NCI-H1048 (cell line): ENCODE data around the gene FAM163A.
"Not testable (repeated sequence)": the region's sequence is repeated elsewhere in the genome, so short reads cannot be mapped to it uniquely, and the experiment has no call there.

Experiments used
- DNase-seq: peaks from one replicate; lab custom pipeline; 2025; lab: John Stamatoyannopoulos, UW

The FAM163A gene

DNA sequence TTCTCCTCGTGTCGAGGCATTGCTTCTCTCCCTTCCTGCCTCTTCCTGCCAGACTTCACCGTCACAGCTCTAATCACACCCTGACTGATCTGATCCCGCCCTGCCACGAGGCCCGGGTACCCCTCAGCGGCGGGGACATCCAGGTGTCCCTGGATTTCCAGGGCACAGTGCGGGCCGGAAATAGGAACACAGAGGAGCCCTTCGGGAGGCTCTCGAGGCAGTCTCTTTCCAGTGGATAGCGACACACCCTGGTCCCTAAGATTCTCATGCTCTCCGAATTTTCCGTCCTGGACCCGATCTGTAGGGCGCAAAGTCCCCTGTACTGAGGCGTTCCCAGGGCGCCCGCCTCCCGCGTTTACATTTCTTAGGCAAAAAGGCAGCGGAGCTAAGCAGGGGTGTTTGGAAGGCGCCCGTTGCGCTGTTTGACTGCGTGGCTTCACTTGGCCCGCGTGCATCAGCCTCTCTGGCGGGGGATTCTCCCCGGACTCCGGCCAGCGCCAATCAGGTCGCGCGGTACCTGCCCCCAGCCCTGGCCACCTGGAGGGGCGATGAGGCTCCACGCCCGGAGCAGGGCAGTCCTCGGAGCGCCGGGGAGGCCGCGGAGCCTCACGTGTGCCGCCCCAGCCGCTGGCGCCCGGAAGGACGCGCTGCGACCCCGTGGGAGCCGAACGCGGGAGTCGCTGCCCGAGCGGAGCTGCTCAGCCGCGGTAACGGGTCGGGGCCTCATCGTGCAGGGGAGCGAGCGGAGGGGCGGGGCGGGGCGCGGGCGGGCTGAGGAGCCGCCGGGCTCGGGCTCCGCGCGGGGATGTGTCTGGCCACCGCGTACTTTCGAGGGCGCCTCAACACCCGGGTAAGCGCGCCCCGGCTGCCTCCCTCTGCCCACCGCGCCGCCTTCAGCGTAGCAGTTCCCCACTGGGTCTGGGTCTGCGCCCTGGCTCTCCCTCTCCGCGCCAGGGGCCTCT, at the start of gene FAM163A:
FAM163A (plus strand) TSS at position 575 of the 962 bp plus-strand sequence. CDS start 69,807 bp downstream, outside the sequence.
- no peak for DNase-seq

DNA sequence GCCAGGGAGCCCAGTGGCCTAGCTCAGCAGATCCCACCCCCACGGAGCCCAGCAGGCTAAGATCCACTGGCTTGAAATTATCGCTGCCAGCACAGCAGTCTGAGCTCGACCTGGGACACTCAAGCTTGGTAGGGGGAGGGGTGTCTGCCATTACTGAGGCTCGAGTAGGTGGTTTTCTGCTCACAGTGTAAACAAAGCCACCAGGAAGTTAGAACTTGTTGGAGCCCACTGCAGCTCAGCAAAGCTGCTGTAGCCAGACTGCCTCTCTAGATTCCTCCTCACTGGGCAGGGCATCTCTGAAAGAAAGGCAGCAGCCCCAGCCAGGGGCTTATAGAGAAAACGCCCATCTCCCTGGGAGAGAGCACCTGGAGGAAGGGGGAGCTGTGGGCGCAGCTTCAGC, 48.6 kb upstream of the FAM163A start:
- DNase-seq = not testable (repeated sequence)

DNA sequence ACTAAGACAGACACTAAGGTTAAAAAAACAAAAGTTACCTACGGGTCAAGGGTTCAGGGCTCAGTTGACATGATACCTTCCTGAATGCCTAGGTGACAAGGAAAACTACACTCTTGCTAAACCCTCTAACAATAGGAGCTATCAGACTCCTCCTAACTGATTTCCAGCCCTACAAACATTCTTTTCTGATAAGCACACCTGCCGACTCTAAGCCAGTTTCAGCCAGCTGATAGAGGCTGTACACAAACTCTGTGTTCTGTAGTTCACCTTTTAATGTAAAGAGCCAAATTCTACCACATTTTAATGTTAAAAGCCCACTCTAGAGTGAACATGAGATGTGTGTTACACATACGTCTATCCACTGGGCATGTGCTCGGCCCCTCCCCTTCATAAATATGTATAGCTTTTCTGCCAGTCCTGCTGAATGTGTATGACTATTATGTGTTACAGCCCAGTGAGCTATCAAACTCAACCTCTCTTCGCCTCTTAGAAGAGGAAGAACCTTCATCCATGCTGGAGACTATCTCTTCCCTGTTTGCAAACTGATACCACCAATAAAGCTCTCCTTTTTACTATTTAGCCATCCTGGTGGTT, 40.0 kb upstream of the FAM163A start:
- no peak for DNase-seq

DNA sequence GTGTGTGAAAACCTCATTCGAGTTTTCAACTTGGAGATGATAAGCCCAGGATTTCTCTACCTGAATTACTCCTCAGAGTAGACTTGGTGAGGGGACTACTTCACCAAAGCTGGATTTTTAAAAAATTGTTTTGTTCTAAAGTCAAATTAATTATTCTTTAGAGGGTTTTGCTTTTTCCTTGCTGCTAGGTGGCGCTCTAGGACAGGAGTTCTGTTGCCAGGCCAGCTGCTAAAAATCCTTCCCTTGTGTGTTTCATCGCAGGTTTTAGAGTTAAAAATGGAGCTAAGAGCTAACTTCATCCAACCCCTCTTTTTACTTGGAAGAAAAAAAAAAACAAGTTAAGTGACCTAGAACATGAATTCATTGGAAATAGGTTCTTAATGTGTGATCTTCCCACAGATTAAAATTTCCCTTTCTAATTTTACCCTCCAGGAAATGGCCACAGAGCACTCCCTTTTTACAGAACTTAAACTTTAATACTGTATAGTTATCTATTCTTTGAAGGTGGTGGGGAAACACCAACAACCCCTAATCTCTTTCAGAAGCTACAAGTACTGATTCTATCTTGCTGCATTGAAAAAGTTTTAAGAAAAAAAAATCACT, 36.7 kb upstream of the FAM163A start:
- DNase-seq = peak; percentile 66

DNA sequence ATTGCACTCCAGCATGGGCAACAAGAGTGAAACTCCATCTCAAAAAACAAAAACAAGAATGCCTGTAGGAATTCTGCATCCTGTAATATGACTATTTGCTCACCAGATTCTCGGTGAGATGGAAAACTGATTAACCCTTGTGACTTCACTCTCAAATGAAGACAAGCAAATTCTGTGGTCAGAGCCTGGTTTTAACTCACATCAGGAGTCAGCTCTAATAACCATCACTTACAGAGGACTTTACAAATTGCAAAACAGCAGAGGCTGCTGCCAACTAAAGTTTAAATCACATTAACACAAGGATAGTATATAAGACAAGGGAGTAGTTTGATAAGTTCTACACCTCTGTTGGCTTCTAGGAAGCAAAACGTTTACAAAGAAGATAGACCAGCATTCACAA, 35.7 kb upstream of the FAM163A start:
- no peak for DNase-seq

DNA sequence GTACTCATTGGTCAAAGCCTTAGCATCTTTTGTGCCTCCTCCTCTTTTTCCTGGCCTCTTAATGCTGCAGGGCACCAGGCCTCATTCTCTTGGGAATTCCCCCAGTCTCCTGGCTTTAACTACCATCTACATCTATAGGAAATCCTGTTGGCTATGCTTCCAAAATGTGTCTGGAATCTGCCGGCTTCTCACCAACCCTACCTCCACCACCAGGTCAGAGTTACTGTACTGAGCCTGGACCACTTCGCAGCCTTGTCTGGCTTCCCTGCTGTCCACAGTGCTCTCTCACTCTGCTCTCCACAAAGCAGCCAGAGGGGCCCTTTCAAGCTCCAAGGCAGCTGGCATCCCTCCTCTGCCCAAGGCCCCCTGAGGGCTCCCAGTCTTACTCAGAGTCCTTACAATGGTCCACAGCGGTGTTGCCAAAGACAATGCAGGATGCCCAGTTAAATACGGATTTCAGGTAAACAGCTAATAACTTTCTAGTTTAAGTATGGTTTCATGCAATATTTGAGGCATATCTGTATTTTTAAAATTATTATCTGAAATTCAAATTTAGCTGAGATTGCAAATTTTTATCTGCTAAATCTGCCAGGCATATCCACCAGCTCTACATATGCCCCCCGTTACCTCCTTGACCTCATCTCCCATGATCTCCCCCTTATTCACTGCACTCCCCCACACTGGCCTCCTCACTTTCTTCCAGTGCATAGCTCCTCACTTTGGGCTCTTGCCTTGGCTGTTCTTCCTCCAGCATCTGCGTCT, 34.5 kb upstream of the FAM163A start:
- no peak for DNase-seq

DNA sequence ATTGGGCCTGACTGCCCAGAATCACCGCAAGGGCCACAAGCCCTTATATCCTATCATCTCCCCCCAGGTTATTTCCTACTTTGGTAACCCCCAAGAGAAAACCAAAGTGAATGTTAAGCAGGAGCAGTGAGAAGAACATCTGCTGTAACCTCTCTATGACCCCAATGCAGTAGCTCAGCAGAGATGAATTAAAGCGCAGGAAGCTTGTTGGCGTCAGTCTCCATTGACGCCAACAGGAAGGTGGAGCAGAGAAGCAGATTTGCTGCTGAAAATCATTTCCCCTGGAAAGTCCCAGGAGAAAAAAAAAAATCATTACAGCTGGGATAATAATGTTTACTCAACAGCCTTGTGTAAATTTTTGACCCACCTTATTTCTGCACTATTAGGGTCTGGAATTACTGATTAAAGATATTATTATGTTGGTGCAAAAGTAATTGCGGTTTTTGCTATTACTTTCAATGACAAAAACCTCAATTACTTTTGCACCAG, 33.2 kb upstream of the FAM163A start:
- no peak for DNase-seq

DNA sequence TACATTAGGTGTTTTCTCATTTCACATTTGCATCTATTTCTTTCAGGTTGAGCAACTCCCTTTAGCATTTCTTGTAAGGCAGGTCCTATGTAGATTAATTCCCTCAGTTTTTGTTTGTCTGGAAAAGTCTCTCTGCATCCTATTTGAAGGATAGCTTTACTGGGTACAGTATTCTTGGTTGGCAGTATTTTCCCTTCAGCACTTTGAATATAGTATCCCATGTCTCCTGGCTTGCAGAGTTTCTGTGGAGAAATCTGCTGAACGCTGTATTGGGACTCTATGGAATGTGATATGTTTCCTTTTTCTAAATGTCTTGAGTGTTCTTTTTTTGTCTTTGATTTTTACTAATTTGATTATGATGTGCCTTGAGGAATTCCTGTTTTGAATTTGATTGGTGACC, 28.9 kb upstream of the FAM163A start:
- no peak for DNase-seq

DNA sequence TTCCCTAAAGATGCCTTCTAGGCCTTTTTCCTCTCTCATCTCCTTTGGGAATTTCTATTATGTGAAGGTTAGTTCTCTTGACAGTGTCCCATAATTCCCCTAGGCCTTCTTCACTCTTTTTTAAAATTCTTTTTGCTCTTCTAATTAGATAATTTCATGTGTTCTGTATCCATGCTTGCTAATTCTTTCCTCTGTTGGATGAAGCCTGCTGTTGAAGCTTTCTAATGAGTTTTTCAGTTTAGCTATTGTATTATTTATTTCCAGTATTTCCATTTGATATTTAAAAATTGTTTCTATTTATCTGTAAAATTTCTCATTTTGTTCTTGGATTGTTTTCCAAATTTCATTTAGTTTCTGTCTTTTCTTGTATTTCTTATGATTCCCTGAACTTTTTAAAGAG, 28.5 kb upstream of the FAM163A start:
- DNase-seq = no peak

DNA sequence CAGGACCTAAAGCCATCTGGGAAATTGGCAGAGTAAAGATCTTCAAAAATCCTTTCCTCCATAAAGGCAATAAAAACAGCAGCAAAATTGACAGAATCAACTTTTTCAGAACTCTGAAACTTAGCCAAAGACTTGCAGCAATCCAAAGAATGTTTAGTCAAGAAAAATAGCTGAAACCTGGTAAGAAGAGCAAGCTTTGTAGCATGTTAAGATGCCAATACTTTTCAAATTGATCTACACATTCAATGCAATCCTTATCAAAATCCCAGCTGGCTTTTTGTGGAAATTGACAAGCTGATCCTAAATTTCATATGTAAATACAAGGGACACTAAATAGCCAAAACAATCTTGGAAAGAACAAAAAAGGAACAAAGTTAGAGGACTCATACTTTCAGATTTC, 23.8 kb upstream of the FAM163A start:
- no peak for DNase-seq

DNA sequence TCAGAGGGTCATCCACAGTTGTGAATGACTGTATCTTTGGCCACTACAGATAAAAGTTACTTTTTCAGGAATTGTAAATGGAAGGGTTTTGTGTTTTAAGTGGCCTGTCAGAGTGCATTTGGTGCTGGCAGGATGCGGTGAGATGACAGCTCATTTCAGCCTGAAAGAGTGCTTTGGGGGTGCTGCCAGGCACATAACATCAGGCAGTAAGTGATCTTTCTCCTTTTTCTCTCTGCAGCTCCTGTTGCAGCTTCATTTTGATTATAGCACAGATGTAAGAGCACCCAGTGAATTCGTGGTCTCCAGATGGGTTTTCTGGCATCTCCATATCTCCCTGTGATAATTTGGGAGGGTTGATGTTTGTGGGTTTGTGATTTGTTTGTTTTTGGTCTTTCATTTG, 14.8 kb upstream of the FAM163A start:
- no peak for DNase-seq

DNA sequence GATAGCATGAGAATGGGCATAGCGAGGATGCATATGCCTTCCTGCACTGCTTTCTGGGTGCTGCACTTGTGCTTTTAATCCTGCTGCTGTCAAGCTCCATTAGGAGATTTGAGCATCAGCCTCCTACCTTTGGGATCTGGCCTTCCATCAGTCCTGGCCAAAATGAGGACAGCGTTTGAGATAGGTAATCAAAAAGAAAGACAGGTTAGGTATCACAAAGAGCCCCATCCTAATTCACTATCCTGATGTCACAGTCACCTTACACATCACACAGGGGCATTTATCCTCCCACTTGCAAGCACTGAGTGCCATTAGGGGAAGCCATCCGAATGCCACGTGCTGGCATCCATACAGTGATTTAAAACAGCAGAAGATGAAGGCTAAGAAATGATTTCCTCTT, 13.2 kb upstream of the FAM163A start:
- no peak for DNase-seq

DNA sequence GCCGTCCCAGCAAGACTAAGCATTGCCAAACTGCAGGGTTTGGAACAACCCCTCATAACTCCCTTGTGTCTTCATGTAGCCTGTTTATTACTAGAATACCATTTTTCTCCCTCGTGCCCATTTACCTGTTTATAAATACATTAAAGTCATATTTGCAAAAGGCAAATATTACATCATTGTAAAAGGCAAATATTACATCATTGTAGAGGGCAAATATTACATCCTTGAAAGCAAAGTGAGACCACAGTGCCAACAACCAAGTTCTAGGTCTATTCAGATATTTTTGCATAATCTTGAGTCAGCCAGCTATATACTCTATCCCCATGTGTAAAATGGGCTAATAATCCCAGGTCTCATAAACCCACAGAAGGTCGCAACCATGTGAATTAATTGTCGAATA, 11.4 kb upstream of the FAM163A start:
- DNase-seq = no peak

DNA sequence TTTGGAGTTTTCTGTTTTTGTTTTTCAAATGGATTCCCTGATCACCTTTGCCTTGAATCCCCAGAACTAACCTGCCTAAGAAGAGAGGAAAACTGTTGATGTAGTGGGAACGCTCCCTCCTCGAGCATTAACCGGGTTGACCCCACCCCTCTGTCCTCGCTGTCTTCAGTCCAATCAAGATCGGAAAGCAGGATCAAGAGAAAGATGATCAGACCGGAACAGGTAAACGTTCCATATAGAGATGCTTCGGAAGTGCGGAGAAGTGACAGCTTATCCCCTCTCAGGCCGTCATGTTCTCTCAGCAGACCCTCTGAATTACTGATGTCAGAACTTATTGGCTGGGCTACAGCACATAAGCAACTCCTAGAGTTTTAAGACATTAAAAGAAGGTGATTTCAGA, 800 bp upstream of the FAM163A start:
- no peak for DNase-seq

DNA sequence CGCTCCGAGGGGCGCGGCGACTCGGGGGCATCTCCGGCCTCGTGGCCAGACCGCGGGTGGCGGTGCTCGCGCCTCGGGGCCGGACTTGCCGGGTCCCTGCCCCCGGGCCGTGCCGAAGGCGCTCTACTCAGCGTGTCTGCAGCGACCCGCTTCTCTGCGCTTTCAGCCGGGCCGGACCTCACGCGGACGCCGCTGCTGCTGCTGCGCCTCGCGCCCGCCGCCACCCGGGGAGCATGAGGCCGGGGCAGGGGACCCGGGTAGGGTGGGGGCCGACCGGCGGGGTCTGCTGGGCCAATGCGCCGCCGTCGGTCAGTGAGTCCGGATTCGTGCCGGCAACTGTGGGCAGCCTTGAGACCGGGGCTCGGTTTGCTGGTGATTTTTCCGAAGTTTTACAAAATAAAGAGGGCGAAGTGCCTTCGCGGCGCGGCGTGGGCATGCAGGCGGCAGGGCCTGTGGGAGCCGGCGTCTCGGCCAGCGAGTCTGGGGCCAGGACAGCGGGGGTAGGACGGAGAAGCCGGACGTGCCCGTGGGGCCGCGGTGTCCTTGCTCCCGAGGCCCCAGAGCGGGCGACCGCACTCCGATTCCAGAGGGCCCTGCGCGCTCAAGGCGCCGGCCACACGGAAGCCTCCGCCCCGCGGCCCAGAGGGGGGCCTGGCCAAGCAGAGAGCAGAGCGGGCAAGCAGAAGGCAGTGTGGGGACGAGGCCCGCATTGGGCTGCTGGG, 749 bp downstream of the FAM163A start:
- no peak for DNase-seq

DNA sequence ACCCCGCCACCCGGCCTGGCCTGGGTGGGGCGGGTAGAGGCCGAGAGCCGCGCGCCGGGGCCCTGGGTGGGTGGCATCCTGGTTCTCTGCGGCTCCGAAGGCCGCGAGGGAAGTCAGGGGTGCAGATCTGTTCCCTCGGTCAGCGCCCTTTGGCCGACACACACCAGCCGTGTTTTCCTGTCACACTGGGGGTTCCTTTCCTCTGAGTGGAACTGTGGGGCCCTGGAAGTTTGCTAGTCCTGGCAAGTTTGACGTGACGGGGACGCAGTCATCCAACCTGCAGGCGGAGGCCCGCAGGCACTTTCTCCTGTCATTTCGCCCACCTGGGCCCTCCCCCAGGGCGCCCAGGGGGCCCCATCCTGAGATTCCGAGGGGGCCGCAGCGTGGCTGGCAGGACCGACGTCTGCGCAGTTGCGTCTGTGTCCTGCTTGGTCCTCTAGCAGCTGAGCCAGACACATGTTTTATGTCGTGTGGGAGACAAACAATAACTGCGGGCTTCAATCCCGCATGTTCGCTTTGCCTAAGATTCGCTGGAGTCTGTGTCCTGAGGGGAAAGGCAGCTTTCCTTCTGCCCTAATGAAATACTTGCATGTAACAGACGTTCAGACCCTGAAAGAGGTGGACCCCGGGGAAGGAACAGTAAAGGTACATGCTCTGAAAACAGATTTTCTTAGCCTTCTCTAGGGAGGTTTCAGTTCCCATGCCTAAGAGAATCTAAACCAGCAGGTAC, 1.5 kb downstream of the FAM163A start:
- no peak for DNase-seq

DNA sequence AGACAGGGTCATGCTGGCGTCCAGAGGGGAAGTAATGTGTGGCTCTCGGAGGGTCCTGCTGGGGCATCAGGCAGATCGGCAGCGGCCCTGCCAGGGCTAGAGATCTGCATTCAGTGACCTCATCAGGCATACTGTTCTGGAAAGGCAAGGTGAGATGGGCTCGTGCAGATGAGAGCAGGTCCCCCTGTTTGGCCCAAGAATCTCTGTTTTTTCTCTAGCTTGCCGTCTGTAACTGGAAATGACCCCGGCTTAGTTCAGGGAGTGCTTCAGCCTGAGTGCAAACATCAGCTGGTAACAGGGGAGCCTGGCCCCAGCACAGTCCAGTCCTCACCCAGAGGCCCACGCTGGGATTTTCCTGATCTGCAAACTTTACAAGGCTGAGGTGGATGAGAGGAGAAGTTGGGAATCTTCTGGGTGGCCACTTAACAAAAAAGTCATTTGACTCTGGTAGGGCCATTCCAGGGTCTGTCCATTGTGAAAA, 2.1 kb downstream of the FAM163A start:
- no peak for DNase-seq

DNA sequence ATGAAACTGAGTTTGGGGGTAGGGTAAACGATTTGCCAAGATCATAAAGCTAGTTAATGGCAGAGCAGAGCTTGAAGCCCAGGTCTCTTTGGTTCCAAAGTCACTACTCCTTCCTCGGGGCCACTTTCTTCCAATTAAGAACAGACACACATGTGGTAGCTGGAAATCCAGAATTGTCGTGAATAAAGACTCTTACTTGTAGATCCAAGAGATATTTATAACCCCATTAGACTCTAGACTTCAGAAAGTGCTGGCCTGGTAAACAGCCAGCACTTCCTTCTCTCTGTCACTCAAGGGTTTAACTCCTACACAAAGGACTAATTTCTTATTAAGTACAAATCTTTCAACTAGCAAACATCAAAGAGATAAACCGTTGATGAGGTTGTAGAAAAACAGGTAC, 2.7 kb downstream of the FAM163A start:
- DNase-seq = no peak

DNA sequence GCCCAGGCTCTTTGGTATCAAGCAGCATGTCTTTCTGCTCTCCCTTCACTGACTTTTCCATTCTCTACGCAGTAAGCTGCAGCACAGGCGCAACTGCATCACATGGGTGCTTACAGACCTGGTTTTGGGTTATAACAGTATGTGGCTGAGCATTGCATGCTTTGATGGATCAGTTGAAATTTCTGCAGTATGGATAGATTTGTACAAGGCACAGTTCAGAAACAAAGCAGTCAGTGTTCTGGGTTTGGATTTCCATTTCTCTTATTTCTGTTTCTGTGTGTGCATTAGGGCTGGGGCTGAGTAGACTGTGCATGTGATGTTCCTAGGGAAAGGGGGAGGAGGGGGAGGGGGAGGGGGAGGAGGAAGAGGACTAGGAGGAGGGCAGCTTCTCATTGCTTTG, 4.5 kb downstream of the FAM163A start:
- no peak for DNase-seq

DNA sequence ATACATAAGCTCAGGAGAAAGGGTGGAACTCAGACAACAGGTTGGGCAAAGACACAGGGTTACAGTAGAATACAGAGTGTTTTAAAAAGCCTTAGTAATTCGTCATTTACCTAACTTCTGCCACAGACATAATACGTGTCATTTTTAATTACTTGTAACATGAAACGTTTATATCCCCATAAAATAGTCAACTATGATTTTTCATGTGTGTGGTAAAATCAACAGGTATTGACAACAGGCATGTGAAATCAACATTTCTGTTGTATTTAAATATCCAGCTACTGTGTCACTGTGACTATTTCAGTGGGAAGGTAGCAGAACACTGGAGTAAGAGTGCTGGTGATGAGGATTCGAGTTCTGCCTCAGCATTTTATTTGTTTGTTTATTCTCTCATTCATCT, 5.7 kb downstream of the FAM163A start:
- no peak for DNase-seq

DNA sequence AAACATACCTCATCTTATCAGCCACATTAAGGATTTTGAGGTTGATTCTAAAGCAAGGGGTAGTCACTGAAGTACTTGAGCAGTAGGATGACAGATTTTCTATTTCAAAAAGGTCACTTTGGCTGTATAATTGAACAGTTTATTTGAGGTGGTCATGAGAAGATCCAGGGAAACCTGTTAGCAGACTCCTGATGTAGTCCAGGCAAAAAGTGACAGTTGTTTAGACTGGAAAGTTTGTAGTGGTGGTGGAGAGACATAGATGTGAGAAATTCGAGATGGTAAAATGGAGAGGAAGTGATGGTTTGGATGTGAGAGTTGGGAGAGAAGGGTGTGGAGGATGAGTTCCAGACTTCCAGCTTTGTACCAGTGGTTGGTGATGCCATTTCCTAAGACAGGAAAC, 7.5 kb downstream of the FAM163A start:
- no peak for DNase-seq
